ENCODE measurements around the gene TRIM66.

The TRIM66 gene

DNA sequence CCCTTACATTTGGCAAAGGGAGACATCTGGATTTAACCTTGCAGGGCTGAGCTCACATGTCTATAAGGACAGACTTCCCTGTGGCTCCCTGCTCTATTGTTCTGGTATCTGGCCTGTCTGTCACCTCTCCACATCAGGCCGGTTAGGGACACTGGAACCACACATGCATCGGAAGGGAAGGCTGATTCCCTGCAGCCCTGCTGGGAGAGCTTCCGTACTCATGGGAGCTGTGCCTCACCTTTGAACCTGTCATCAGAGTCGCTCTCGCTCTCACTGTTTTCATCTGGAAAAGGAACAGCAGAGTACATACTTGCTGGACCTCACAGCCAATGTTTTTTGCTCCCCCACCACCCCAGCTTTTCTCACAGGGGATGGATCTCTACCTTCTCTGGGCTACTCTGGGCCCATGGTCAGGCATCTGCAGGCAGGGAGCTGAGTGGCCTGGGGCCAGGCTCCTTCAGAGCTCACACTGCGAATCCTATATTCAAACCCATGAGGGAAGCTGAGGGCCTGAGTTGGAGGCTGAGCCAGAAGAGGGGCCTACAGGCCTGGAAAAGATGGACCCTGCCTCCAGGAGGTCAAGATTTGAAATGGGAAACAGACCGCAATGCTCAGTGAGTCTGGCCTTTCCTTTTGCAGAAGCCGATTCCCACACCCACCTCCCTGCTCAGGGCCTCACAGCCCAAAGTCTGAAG is 31.4 kb upstream of the TRIM66 start:
- DNase-seq: no peak

DNA sequence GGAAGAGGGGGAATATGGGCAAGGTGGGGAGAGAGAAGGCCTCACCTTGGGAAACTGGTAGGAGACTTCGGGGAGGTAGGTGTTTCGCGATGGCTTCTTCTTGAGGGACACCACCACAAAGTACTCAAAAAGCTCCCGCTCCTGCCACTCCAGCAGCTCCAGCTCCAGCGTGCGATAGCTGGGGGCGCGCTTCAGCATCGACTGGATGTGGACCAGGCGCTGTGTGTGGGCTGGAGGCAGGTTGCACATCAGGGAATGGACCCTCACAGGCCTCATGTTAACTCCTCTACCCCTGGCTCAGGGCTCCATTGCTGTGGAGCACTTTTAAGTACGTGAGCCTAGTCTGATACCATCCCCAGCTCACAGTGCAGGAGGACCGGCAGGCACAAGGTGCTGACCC is 30.0 kb upstream of the TRIM66 start:
- DNase-seq: no peak

DNA sequence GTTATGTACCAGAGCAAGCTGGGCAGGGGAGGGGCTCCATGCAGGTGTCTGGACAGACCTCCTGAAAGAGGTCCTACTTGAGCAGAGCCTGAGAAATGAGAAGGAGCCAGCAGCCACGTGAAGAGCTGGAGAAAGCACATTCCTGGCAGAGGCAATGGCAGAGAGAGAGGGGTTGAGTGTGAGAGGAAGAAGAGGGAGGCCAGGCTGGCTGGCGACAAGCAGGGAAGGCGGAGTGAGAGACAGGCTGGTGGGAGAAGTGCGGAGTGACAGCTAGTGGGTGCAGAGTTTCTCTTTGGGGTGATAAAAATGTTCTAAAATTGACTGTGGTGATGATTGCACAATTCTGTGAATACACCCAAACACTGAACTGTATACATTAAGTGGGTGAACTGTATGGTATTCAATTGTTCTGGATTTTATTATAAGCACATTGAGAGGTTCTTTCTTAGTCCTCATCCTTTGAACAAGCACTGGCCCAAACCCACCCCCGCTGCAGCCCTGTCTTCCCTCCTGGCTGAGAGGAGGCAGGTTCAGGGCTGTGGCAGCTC is 29.5 kb upstream of the TRIM66 start:
- no peak for DNase-seq

DNA sequence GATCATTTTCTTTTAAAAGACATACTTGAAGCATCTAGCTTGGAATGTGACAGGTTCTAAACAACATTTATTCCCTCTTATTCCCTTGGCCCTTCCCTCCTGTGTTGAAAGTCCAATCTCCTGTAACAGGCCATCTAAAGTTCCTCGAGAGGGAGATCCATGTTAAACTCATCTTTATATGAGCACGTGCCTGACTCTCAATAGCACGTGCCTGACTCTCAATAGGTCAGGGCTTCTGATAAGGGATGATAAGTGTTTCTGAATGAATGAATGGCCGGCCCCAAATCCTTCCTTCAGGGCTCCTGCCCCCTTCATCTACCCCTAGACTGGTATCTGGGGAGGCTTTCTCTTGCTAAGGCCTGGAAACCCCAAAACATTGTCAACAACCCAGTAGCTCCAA is 27.3 kb upstream of the TRIM66 start:
- DNase-seq: no peak

DNA sequence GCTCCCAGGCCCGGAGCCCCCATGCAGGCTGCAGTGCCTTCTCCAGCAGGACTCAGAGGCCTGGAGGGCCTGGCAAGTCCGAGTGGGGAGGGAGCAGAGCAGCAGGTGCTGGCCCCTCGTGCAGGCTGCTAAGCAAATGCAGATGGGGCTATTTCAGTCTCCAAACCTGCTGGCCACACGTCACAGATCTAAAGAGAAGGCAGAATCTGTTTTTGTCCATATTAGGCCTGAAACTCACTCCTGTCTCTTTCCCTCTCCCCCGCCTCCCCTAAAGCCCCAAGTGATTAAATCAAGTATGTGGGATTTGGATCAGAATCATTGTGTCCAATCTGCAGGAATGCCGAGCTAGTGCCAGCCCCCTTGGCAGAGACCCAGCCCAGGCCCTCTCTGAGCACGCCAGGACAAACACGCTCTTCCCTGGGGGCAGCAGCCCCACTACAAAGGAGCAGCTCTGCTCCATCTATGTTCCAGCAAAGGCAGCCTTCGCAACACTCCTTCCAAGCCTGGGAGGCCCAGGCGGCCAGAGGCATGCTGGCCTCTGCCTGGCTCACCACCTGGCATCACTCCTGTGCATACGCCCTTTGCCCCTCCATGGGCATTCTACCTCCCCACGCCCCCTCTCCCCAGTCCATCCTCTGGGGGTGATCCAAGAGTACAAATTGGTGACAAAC is 26.7 kb upstream of the TRIM66 start:
- DNase-seq: no peak

DNA sequence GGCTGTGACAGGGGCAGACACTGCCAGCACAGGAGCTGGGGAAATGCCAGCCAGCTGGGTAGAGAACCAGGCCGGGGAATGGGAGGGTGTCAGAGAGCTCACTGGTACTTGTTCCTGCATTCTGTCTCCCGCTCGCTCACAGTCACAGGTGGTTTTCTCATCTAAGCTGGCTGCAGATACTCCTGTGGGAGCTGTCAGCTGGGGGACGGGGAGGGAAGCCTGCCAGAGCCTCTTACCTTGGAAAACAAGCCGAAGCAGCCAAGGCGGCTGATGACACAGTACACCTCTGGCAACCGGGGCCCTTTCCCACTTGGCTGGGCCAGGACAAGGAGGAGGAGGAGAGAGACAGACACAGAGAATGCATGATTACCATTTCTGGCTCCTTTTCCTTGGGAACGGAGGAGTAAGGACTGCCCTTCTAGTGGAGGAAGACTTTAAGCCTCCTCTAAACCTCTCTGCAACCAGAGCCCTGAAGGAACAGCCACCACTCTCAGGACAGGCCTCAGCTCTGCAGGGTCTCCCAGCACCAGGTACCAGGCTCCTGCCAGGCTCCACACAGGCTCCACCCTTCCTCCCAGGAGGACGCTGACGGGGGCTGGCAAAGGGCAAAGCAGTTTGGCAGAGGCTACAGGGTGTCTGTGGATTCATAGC is 25.2 kb upstream of the TRIM66 start:
- DNase-seq: no peak

DNA sequence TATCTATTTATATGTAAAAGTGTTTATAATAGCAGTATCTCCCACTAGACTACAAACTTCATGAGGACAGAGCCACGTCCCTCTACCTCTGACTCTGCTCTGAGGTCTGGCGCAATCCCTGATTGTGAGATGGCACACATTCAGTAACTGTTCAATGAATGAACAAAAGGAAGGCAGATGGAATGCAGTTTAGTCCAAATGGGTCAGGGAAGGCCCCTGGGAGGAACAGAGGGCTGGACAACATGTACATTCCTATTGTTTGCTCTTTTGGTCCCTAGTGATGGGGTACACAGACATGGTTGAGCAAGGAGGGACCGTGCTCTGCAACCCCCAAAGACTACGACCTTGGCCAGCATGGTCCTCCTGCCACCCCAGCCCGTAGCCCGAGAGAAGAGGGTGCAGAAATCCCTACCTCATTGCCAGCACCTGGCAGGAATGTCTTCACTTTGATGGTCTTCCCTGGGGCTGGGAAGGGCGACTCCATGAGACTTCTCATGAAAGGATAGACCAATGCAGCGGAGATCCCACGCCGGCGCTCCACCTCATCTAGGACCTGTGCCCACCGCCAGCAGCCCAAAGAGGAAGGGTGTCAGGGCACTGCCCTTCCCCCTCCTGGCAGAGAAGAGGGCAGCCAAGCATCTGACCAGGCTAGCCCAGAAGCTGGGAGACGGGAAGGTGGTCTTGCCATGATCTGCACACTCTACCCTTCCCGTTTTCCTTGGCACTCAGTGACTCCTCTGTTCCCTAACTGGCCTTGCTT is 24.4 kb upstream of the TRIM66 start:
- DNase-seq: no peak

DNA sequence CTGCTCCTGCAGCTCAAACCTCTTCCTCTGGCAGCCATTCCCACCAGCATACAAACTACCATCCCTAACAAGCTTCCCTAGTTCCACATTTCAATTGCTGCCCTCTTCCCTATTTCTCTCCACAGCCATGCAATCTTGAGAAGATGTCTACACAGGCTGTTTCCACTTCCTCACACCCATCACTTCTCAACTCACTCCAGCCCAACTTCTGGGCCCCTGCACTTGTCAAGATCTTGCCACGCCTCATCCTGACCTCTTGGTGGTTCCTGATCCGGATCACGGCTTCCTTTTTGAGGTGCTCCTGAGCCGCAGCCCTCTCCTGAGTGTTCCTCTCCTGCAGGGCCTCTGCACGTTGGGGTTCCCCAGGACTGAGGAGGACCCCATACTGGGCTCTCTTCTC is 22.7 kb upstream of the TRIM66 start:
- no peak for DNase-seq

DNA sequence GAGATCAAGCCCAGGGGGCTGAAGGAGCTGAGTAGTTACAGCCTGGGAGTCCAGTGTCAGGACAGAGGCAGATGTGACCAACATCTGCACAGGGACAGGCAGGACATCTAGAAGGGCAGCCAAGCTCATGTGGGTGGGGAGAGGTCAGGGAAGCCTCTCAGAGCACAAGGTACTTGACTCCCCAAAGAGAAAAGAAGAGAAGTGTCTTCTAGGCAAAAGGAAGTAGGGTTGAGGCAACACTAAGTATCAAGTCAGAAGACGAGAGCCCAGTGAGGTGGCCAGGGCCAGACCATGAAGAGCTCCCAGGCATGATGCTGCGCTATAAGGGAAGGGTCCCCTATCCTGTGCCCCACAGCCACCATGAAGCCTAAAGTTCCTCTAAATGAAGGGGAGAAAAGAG is 21.7 kb upstream of the TRIM66 start:
- no peak for DNase-seq

DNA sequence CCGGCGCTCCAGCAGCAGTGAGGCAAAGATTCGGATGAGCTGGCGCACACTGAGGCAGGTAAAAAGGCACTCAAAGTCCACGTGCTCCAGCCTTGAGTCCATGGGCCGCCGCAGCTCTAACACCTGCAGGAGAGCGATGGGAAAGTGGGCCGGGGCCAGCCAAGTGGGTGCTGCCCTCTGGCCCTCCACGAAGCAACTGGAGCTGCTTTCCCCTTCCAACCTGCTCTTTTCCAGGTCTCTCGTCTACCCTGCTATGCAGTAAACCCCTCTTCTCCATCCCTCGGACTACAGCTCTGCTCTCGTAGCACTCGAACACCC is 20.1 kb upstream of the TRIM66 start:
- DNase-seq: no peak

DNA sequence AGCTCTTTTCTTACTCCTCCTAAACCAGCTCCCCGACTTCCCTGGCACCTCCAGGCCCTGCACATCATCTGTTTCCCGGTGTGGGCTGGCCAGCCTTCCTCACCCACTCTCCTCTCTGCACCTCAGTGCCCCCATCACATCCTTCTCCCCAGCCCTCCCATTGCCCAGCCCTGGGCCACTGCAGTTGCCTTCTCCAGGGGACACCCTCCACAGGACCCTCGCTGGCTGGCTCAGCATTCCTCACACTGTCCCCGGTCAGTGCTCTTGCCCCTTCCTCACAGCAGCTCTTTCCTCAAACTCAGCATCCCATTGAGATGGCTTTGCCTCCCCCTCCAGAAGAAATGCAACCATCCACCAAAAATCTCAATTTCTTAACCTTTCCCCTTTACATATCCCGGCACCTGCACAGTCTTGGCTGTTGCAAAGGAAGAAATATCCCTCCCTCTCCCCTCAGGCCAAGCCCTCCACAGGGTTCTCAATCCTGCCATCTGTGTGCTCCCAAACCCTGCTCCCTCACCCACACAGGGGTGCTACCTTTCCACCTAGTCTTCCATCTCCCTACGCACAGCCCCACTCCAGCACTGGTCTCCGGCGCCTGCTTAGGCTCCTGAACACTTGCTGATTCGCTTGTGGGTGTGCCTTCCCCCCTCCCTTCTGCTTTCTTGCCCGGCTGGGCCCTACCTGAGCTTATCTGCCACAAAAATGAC is 19.6 kb upstream of the TRIM66 start:
- no peak for DNase-seq

DNA sequence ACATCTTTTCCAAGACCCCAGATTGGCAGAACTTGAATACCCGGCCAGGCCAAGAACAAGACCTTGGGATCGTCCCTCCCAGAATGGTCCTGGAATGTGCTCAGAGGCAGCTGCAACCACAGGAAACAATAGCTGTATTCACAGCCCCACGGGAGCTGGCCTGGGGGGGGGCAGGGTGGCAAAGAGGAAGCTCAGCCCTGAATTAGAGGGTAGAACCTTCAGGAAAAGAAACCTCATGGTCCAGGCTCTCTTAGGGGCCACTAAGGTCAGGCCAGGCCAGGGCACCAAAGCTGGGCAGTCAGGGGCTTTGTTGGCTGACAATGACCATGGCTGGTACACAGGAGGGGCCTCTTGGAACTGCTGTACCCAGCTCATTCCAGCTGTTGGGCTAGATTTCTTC is 17.4 kb upstream of the TRIM66 start:
- DNase-seq: no peak

DNA sequence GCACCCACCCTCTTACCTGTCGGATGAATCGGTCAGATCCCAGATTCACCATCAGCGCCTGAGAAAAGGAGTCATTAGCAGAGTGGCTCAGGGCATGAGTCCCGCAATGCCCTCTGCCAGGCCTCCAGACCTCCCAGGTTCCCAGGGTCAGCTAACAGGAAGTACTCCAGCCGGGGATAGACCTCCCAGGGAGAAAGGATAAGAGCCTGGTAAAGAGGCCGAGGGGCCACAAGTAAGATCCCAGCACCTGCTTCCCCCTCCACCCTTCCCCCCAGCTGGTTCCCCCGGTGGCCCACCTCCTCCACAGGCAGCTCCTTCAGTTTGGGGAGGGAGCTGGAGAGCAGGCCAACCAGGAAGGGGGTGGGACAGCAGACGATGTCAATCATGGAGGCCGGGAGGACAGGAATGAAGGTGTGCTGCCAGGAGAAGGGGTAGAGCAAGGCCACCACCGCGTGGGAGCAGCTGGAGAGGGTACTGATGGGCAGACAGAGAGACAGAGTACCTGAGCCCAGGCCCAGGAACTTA is 16.5 kb upstream of the TRIM66 start:
- no peak for DNase-seq

DNA sequence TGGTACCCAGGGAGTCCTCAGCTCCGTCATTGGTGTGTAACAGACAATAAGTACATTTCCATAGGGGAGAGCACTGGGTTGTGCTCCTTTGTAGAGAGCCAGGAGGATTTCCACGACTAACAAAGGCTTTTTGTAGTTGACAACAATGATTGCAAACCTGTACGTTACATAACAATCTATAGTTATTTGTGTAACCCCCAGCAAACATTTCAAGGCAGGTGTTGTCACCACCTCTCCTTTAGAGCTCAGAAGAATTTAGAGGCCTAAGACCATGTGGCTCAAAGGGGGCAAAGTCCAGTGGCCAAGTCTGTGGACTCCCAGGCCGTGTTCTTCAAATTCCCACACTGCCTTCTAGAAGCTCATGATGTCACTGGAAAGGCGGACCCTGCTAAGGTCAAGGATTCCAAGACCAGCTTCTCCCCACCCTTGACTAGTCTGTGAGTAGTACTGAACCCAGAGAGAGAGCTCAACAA is 15.9 kb upstream of the TRIM66 start:
- no peak for DNase-seq

DNA sequence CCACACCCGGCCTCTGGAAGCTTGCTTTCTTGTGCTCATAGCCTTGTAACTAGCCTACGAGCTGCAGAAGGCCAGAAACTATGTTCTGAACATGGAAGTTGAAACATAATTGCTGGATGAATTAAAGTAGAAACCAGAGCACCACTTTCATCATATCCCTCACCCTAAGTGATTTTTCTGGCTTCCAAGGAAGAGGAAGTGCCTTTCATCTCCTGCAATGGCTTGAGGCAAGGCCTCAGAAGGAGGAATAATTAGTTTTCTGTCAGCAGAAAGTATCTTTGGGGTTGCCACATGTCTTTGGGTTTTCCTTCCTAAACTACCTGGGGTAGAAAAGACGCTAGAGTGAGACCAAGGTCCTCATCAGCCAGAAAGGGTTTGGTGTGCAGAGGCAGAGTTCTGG is 14.6 kb upstream of the TRIM66 start:
- DNase-seq: no peak

DNA sequence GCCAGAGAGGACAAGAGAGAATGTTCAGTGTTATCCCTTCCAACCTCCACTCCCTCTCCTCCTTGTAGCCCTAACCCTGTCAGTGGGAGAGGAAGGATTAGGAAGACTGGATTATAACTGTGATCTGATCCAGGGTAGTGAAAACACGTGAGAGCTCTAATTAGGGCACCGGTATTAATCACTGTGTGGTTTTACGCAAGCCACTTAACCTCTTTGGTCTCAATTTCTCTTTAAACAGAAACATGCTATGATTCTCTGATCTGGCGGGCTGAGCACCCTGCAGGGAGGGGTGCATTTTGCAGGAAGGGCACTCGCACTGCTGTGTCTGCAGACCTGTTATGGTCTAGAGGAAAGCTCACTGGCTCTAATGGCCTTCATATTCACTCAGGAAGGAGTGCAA is 11.7 kb upstream of the TRIM66 start:
- no peak for DNase-seq

DNA sequence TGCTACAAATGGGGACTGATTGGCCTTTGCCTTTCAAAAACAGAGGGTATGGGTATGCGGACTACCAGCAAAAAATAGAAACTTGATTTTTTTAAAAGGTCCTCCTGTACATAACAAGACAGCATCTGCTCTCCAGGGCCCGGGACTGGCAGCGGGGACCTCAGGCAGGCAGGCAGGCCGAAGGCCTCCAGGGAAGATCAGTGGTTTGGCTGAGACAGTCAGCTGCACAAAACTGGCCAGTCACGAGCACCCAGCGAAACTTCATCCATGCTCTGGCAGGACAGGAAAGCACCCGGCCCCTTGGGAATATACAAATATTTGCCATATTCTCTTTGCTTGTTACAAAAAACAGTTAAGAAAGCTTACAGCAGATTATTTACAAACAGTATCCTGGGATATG is 11.1 kb upstream of the TRIM66 start:
- DNase-seq: no peak

DNA sequence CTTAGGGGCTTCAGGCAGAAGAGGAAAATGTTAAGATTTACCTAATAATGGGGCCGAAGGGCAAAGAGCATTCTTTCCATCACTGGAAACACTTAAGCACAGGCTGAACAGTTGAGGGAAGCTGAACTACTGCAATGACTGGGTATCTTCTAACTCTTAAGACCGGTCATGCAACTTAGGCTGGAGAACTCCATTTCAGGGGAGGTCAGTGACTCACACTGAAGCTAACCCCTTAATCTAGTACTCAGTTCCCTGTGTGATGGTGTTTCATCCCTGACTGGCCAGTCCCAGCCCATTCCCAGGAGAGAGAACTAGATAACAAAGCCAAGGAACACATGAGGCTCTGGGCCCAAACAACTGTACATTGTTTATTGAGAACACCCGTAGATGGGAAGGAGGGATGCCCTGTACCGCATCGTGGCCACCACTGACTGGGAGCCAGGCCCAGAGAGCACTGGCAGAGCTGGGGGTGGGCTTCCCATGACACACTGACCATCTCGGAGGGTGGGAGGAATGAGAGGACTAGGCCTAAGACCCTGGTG is 10.6 kb upstream of the TRIM66 start:
- no peak for DNase-seq

DNA sequence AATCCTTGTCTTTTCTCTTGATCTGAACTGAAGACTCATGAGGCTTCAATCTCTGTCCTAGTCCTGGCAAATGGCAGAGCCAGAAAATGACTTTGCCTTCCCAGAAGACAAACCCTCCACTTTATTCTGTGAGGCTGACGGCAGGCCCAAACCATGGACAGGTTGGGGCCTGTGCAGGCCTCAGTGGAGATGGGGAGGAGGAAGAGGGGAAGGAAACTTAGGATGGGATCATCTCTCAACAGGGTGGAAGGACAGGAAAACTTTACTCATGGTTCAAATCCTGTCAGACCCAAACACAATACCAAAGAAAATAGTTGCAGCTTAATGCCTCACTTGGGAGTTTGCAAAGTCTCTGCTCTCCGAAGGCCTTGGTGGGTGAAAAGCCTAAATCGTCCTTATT is 10.0 kb upstream of the TRIM66 start:
- DNase-seq: no peak

DNA sequence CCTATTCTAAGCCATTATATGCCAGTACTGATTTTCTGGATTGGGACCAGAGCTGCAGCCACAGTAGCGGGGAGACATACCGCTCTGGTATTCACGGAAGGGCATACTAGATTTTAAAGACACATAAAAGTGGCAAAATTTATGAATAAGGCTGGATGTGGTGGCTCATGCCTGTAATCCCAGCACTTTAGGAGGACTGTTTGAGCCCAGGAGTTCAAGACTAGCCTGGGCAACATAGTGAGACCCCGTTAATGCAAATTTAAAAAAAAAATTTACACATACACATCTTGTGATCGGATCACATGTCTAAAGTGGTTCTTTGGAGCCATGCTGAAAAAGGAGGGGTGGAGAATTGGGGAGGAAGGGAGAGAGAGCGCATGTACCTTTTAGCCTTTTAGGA is 9.1 kb upstream of the TRIM66 start:
- DNase-seq: no peak

DNA sequence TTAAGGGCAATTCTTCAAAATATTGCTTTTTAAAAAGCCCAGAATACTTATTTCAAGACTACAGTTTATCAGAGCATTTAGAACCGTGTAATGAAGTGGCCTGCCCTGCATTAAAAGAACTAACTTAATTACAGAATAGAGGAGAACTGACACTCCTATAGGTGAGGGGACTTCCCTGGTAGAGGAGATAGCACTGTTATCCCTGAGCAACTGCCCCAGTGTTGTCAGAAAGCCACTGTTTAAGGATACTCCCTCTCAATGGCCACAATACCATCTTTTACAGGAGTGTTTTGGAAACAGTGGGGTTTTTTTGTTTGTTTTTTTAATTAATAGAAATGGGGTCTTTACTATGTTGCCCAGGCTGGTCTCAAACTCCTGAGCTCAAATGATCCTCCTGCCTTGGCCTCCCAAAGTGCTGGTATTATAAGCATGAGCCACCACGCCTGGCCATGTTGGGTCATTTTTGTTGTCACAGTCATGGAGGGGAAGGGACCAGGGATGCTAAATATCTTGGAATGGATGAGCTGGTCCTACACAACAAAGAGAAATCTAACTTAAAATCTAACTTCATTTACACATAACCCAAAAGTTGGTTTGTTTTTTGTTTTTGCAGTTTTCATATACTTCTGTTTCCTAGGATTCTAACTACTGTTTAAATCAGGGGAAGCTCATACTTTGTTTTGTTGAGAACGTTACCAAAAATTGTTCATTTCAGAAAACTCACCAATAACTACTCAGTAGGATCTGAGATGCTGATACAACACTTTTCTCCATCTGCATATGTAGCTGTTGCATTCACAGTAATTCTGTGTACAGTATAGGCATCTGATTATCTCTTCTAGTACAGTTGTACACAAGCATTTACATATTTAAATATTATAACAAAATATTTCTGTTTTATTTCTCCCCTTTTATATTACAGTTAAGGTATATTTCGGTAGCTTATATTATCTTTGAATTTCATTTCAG is 8.2 kb upstream of the TRIM66 start:
- no peak for DNase-seq
